ENCODE results near the gene NPPA. TPM values are rescaled to one million over a fixed set of nuclear protein-coding genes. Genes with fewer than 3 reads are reported as not detected.

The NPPA gene
- total RNA-seq, 6 donors from 2014 or later: 3.1 TPM; not detected in 5

DNA sequence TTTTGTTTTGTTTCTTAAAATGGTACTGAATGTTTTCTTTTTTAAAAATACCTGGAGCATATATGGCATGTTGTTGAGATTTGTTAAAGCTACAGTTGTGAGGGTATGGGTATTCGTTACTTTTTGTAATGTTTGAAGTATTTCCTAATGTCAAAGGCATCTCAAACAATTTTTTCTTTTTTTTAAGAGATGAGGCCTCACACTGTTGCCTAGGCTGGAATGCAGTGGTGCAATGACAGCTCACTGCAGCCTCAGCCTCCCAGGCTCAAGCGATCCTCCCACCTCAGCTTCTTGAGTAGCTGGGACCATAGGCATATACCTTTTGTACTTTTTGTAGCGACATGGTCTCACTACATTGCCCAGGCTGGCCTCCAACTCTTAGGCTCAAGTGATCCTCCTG lies 25.5 kb downstream of the NPPA start:
- Histone ChIP-seq H3K4me1 (no peaks in the 10 kb centered on the region), H3K9me3 (no peaks in the 10 kb centered on the region), H3K27me3 (no peaks in the 10 kb centered on the region), H3K36me3 (peaks cover 8 to 97% (median 83%) of the 10 kb centered on the region in 4 donors), H3K27ac (no peak overlapping the region), H3K4me3 (no peak overlapping the region)
- DNase-seq: no peak
- TF ChIP-seq EP300 (IDR thresholded peaks at IDR 0.05) (no peak), POLR2AphosphoS5 (IDR thresholded peaks at IDR 0.05) (no peak), CTCF (IDR thresholded peaks at IDR 0.05) (no peak), POLR2A (IDR thresholded peaks at IDR 0.05) (no peak)
- ATAC-seq (ENCODE audit: low FRiP score in 2 of 2): no peak
- 91 to 93% methylated on average over 3 of the region's 3 CpGs for WGBS, 2 donors

- H3K4me3 ChIP-seq: no peak overlapping the region
- no peak overlapping the region for H3K27ac ChIP-seq
- no peaks in the 10 kb centered on the region for H3K27me3 ChIP-seq
- ATAC-seq (ENCODE audit: low FRiP score in 2 of 2) (no peak), DNase-seq (no peak)
- no peak for TF ChIP-seq EP300 (IDR thresholded peaks at IDR 0.05)
- no peak for TF ChIP-seq POLR2A (IDR thresholded peaks at IDR 0.05)
- no peak for TF ChIP-seq POLR2AphosphoS5 (IDR thresholded peaks at IDR 0.05)
- TF ChIP-seq CTCF (IDR thresholded peaks at IDR 0.05): no peak
- WGBS, 2 donors: 94 to 96% methylated on average over 12 of the region's 12 CpGs
- H3K4me1 ChIP-seq: peaks cover 0 to 8% (median 2%) of the 10 kb centered on the region in 4 donors
- H3K9me3 ChIP-seq: no peaks in the 10 kb centered on the region
- H3K36me3 ChIP-seq: peaks cover 19 to 87% (median 56%) of the 10 kb centered on the region in 4 donors
Measured at GRCh38 chr1:11817192-11817591, 30.4 kb downstream of the NPPA start.

GRCh38 chr1:11813021-11813420 lies 34.6 kb downstream of the NPPA start:
- WGBS, 2 donors: 76 to 84% methylated on average over 5 of the region's 5 CpGs
- no peaks in the 10 kb centered on the region for H3K27me3 ChIP-seq
- TF ChIP-seq EP300 (IDR thresholded peaks at IDR 0.05): no peak
- TF ChIP-seq POLR2AphosphoS5 (IDR thresholded peaks at IDR 0.05): no peak
- no peak for TF ChIP-seq POLR2A (IDR thresholded peaks at IDR 0.05)
- TF ChIP-seq CTCF (IDR thresholded peaks at IDR 0.05): no peak
- peaks cover 14 to 22% (median 18%) of the 10 kb centered on the region in 4 donors for H3K4me1 ChIP-seq
- DNase-seq (no peak), ATAC-seq (ENCODE audit: low FRiP score in 2 of 2) (no peak)
- peaks cover 13 to 85% (median 42%) of the 10 kb centered on the region in 4 donors for H3K36me3 ChIP-seq
- H3K4me3 ChIP-seq: no peak overlapping the region
- H3K27ac ChIP-seq: no peak overlapping the region
- no peaks in the 10 kb centered on the region for H3K9me3 ChIP-seq

DNA sequence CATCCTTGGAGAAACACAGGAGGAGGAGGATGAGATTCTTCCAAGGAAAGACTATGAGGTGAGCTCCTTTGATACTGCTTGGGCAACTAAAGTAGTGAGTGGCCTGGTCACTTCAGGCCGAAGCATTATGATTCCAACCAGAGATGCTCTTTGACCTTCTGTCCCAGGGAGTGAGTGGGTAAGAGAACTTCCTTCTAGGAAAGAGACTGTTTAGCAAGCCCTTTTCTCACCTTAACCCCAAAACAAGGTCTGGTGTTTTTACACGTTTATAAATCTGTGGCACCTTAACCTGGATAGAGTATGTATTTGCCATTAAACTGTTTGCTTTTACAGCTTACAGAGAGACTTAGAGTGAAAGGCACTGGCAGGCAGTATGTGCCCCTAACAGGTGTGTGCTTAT lies 40.5 kb downstream of the NPPA start:
- peaks cover 55 to 68% (median 57%) of the 10 kb centered on the region in 4 donors for H3K4me1 ChIP-seq
- WGBS, 2 donors: 45 to 46% methylated on average over 2 of the region's 2 CpGs
- TF ChIP-seq POLR2A (IDR thresholded peaks at IDR 0.05) (no peak), POLR2AphosphoS5 (IDR thresholded peaks at IDR 0.05) (peak in 1 of 2 donors; percentile 12)
- peak overlapping the region; percentile 91 to 99 (median 97) for H3K27ac ChIP-seq
- peak overlapping the region in 3 of 4 donors; percentile 69 to 86 (median 70) for H3K4me3 ChIP-seq
- no peaks in the 10 kb centered on the region for H3K27me3 ChIP-seq
- no peak for DNase-seq
- ATAC-seq (ENCODE audit: low FRiP score in 2 of 2): no peak
- no peaks in the 10 kb centered on the region for H3K9me3 ChIP-seq
- H3K36me3 ChIP-seq: peaks cover 0 to 46% (median 14%) of the 10 kb centered on the region in 4 donors

- Histone ChIP-seq H3K36me3 (peaks cover 0 to 38% (median 9%) of the 10 kb centered on the region in 4 donors), H3K4me1 (peaks cover 62 to 75% (median 63%) of the 10 kb centered on the region in 4 donors), H3K9me3 (no peaks in the 10 kb centered on the region), H3K4me3 (peak overlapping the region; percentile 69 to 86 (median 73)), H3K27me3 (no peaks in the 10 kb centered on the region), H3K27ac (peak overlapping the region; percentile 91 to 99 (median 97))
- 0% methylated on average over 16 to 18 of the region's 20 CpGs for WGBS, 2 donors
- TF ChIP-seq CTCF (IDR thresholded peaks at IDR 0.05) (no peak), POLR2A (IDR thresholded peaks at IDR 0.05) (no peak), EP300 (IDR thresholded peaks at IDR 0.05) (no peak)
- DNase-seq: peak in 1 of 2 donors; percentile 87
- peak; percentile 53 to 74 for ATAC-seq (ENCODE audit: low FRiP score in 2 of 2)
Measured at GRCh38 chr1:11806307-11806936, 41.2 kb downstream of the NPPA start.
